ENCODE measurements around the gene MOCS1. TPM values are rescaled to one million over a fixed set of nuclear protein-coding genes. Genes with fewer than 3 reads are reported as not detected.
A peak's percentile ranks its signal among the peaks of the same experiment; 100 is the strongest.

Gene MOCS1
- total RNA-seq, 1 donor from 2014 or later: 11.3 TPM

- no peaks in the 10 kb centered on the region for H3K27me3 Mint-ChIP-seq (ENCODE audit: insufficient read depth, low read depth)
- Histone ChIP-seq H4K20me1 (ENCODE audit: low read depth) (no peaks in the 10 kb centered on the region), H3K27me3 (no peaks in the 10 kb centered on the region), H3K79me2 (ENCODE audit: low read depth) (no peaks in the 10 kb centered on the region), H3K4me1 (peaks cover 15% of the 10 kb centered on the region), H3K9me3 (ENCODE audit: low read depth) (no peaks in the 10 kb centered on the region), H3K4me3 (no peak overlapping the region), H3K9ac (no peak overlapping the region), H3K4me2 (no peak overlapping the region), H3K36me3 (no peaks in the 10 kb centered on the region), H3K27ac (no peak overlapping the region), H2AFZ (replicated peaks) (no peak overlapping the region), H3F3A (ENCODE audit: low read depth) (no peaks in the 10 kb centered on the region)
- peaks cover 19% of the 10 kb centered on the region for H3K4me1 Mint-ChIP-seq
- no peak for DNase-seq (ENCODE audit: low spot score)
- no peak overlapping the region for H3K27ac Mint-ChIP-seq
- H3K4me3 Mint-ChIP-seq: no peak overlapping the region
- TF ChIP-seq EZH2 (IDR thresholded peaks at IDR 0.05): no peak
- no peak for TF ChIP-seq EZH2phosphoT487 (IDR thresholded peaks at IDR 0.05)
- no peak for TF ChIP-seq CTCF (IDR thresholded peaks at IDR 0.05)
- H3K36me3 Mint-ChIP-seq: no peaks in the 10 kb centered on the region
- H3K9me3 Mint-ChIP-seq: no peaks in the 10 kb centered on the region
Observed at GRCh38 chr6:39941138-39941537, 6.9 kb upstream of the MOCS1 start.

- Histone ChIP-seq H4K20me1 (ENCODE audit: low read depth) (no peaks in the 10 kb centered on the region), H3F3A (ENCODE audit: low read depth) (no peaks in the 10 kb centered on the region), H3K9ac (no peak overlapping the region), H3K4me3 (no peak overlapping the region), H3K36me3 (no peaks in the 10 kb centered on the region), H3K4me2 (peak overlapping the region; percentile 22), H3K9me3 (ENCODE audit: low read depth) (no peaks in the 10 kb centered on the region), H3K79me2 (ENCODE audit: low read depth) (no peaks in the 10 kb centered on the region), H3K4me1 (peaks cover 15% of the 10 kb centered on the region), H3K27ac (no peak overlapping the region), H2AFZ (replicated peaks) (peak overlapping the region; percentile 64), H3K27me3 (peaks cover 13% of the 10 kb centered on the region)
- no peaks in the 10 kb centered on the region for H3K9me3 Mint-ChIP-seq
- DNase-seq (ENCODE audit: low spot score): no peak
- H3K27me3 Mint-ChIP-seq (ENCODE audit: insufficient read depth, low read depth): no peaks in the 10 kb centered on the region
- H3K4me3 Mint-ChIP-seq: peak overlapping the region; percentile 7
- H3K36me3 Mint-ChIP-seq: no peaks in the 10 kb centered on the region
- peak overlapping the region; percentile 20 for H3K27ac Mint-ChIP-seq
- TF ChIP-seq CTCF (IDR thresholded peaks at IDR 0.05): no peak
- TF ChIP-seq EZH2phosphoT487 (IDR thresholded peaks at IDR 0.05): no peak
- TF ChIP-seq EZH2 (IDR thresholded peaks at IDR 0.05): no peak
- H3K4me1 Mint-ChIP-seq: peaks cover 19% of the 10 kb centered on the region
Observed at GRCh38 chr6:39938773-39939654, 4.8 kb upstream of the MOCS1 start.

- Mint-ChIP-seq H3K9me3 (no peaks in the 10 kb centered on the region), H3K27me3 (ENCODE audit: insufficient read depth, low read depth) (no peaks in the 10 kb centered on the region), H3K4me3 (no peak overlapping the region), H3K27ac (no peak overlapping the region), H3K36me3 (no peaks in the 10 kb centered on the region), H3K4me1 (peaks cover 29% of the 10 kb centered on the region)
- Histone ChIP-seq H3K27me3 (peaks cover 13% of the 10 kb centered on the region), H3K27ac (no peak overlapping the region), H2AFZ (replicated peaks) (no peak overlapping the region), H4K20me1 (ENCODE audit: low read depth) (no peaks in the 10 kb centered on the region), H3K9me3 (ENCODE audit: low read depth) (no peaks in the 10 kb centered on the region), H3K4me1 (peaks cover 25% of the 10 kb centered on the region), H3K36me3 (no peaks in the 10 kb centered on the region), H3K9ac (no peak overlapping the region), H3K4me3 (no peak overlapping the region), H3F3A (ENCODE audit: low read depth) (no peaks in the 10 kb centered on the region), H3K79me2 (ENCODE audit: low read depth) (peaks cover 6% of the 10 kb centered on the region), H3K4me2 (no peak overlapping the region)
- TF ChIP-seq EZH2phosphoT487 (IDR thresholded peaks at IDR 0.05): no peak
- TF ChIP-seq EZH2 (IDR thresholded peaks at IDR 0.05): no peak
- no peak for TF ChIP-seq CTCF (IDR thresholded peaks at IDR 0.05)
- no peak for DNase-seq (ENCODE audit: low spot score)
Observed at GRCh38 chr6:39937686-39938333, 3.5 kb upstream of the MOCS1 start.
